CD14-positive monocyte (primary cell): ENCODE results near the gene SRRD. TPM values are rescaled to one million over a fixed set of nuclear protein-coding genes. Genes with fewer than 3 reads are reported as not detected.
A peak's percentile ranks its signal among the peaks of the same experiment; 100 is the strongest.

Source experiments
- DNase-seq, 3 donors: peaks; one replicate each; pipeline ENCODE4 v3.0.0-alpha.2; 2011 to 2022
- H2AFZ ChIP-seq: 2 replicates; pipeline ENCODE4 v1.6.0; 2012; ENCODE audit warnings: mild to moderate bottlenecking, low read depth, low read length, inconsistent platforms; ENCODE audit not compliant: insufficient read depth, poor library complexity, severe bottlenecking
- H3K27ac ChIP-seq, 2 donors: 1 replicate in 1 of 2; 2 replicates in 1 of 2; pipeline ENCODE4 v1.5.1; 2012 to 2013; ENCODE audit warnings: low read length in 2 of 2, control low read depth in 1 of 2, inconsistent platforms in 1 of 2, low read depth in 1 of 2, mild to moderate bottlenecking in 1 of 2
- H3K27me3 ChIP-seq, 2 donors: one replicate each; pipeline versions ENCODE4 v1.6.0 to v1.6.1; 2011 to 2013; ENCODE audit warnings: low read length in 2 of 2; ENCODE audit not compliant: control insufficient read depth in 2 of 2, insufficient read depth in 2 of 2
- H3K36me3 ChIP-seq, 2 donors: replicated peaks in 1 of 2; 1 replicate in 1 of 2; 2 replicates in 1 of 2; pipeline versions ENCODE4 v1.5.1 to v1.6.1; 2012 to 2013; ENCODE audit warnings: low read length in 2 of 2, control low read depth in 1 of 2, inconsistent platforms in 1 of 2, mild to moderate bottlenecking in 1 of 2; ENCODE audit not compliant: insufficient read depth in 2 of 2, control insufficient read depth in 1 of 2
- H3K4me1 ChIP-seq, 2 donors: 1 replicate in 1 of 2; 2 replicates in 1 of 2; pipeline versions ENCODE4 v1.5.1 to v1.6.1; 2012 to 2013; ENCODE audit warnings: low read length in 2 of 2, control low read depth in 1 of 2, inconsistent platforms in 1 of 2, mild to moderate bottlenecking in 1 of 2, moderate library complexity in 1 of 2; ENCODE audit not compliant: insufficient read depth in 2 of 2, control insufficient read depth in 1 of 2
- H3K4me2 ChIP-seq: replicated peaks from 2 replicates; pipeline ENCODE3; 2012; ENCODE audit warnings: low read length, moderate library complexity, mild to moderate bottlenecking; ENCODE audit not compliant: poor library complexity, severe bottlenecking; ENCODE audit errors: extremely low read depth
- H3K4me3 ChIP-seq, 3 experiments: fragments of 200-600 bp in 1 of 3; sonication (generic) in 1 of 3; replicated peaks in 1 of 3; 1 replicate in 2 of 3; 2 replicates in 1 of 3; pipeline ENCODE4 v1.5.1; 2011 to 2013; ENCODE audit warnings: low read length in 3 of 3, mild to moderate bottlenecking in 3 of 3, control low read depth in 2 of 3, low read depth in 2 of 3, inconsistent platforms in 1 of 3, moderate library complexity in 1 of 3
- H3K79me2 ChIP-seq: 2 replicates; pipeline ENCODE4 v1.6.0; 2012; ENCODE audit warnings: mild to moderate bottlenecking, control low read depth, inconsistent platforms, low read length, moderate library complexity; ENCODE audit not compliant: insufficient read depth
- H3K9ac ChIP-seq: 2 replicates; pipeline ENCODE4 v1.6.0; 2017; ENCODE audit warnings: low read length, mild to moderate bottlenecking; ENCODE audit not compliant: insufficient read depth, poor library complexity, severe bottlenecking
- H3K9me3 ChIP-seq, 2 donors: replicated peaks in 1 of 2; 1 replicate in 1 of 2; 2 replicates in 1 of 2; pipeline versions ENCODE4 v1.5.1 to v1.6.1; 2012 to 2013; ENCODE audit warnings: low read length in 2 of 2, control low read depth in 1 of 2; ENCODE audit not compliant: control insufficient read depth in 1 of 2, insufficient read depth in 1 of 2
- H4K20me1 ChIP-seq: 2 replicates; pipeline ENCODE4 v1.6.0; 2012; ENCODE audit warnings: mild to moderate bottlenecking, low read length, control low read depth, moderate library complexity; ENCODE audit not compliant: insufficient read depth
- H3K27ac Mint-ChIP-seq, 7 donors: one replicate each; pipeline ENCODE4 v1.8.0; 2020; ENCODE audit warnings: mild to moderate bottlenecking in 7 of 7, mixed read lengths in 7 of 7, moderate library complexity in 6 of 7, inconsistent platforms in 2 of 7
- H3K27me3 Mint-ChIP-seq, 3 donors: one replicate each; pipeline ENCODE4 v1.8.0; 2021 to 2022; ENCODE audit warnings: low read depth in 3 of 3, mild to moderate bottlenecking in 3 of 3, mixed read lengths in 3 of 3, moderate library complexity in 3 of 3, inconsistent platforms in 1 of 3
- H3K36me3 Mint-ChIP-seq, 2 donors: one replicate each; pipeline ENCODE4 v1.8.0; 2020; ENCODE audit warnings: mixed read lengths in 2 of 2, inconsistent platforms in 1 of 2, mild to moderate bottlenecking in 1 of 2
- H3K4me1 Mint-ChIP-seq: one replicate; pipeline ENCODE4 v1.8.0; 2020; ENCODE audit warnings: mild to moderate bottlenecking, mixed read lengths
- H3K4me3 Mint-ChIP-seq, 2 donors: one replicate each; pipeline ENCODE4 v1.8.0; 2020; ENCODE audit warnings: mild to moderate bottlenecking in 2 of 2, mixed read lengths in 2 of 2, moderate library complexity in 1 of 2
- H3K9me3 Mint-ChIP-seq, 7 donors: one replicate each; pipeline ENCODE4 v1.8.0; 2020 to 2022; ENCODE audit warnings: mixed read lengths in 7 of 7, mild to moderate bottlenecking in 6 of 7, moderate library complexity in 6 of 7, inconsistent platforms in 2 of 7
- WGBS: methylation state at CpG from one replicate; pipeline ENCODE4 v1.1.5; 2013; ENCODE audit warnings: missing lambda C conversion rate; ENCODE audit not compliant: insufficient coverage; 5-methylcytosine and 5-hydroxymethylcytosine counted together
- intact Hi-C, 2 donors: fragments of 100-400 bp; cut with micrococcal nuclease; formaldehyde crosslinking; loops; one replicate each; pipeline versions ENCODE4 v1.15.0 to v1.15.1; 2023
- polyA plus RNA-seq, 3 donors: library from polyadenylated mRNA; depleted of rRNA in 1 of 3; unstranded in 2 of 3; stranded (reverse) in 1 of 3; fragments of 300-500 nt in 2 of 3; fragments of >200 nt in 1 of 3; fragmentation: Illumina TruSeq in 2 of 3; gene quantifications; 1 replicate in 2 of 3; 2 replicates in 1 of 3; pipeline ENCODE4 v1.2.3, GENCODE V29; 2012 to 2021
- TF ChIP-seq, protein P1 (sequence below): fragments of 200-600 bp; IDR thresholded peaks from one replicate; pipeline ENCODE4 v1.8.0; 2022; ENCODE audit warnings: antibody characterized with exemption, mild to moderate bottlenecking

SRRD gene
- polyA plus RNA-seq, 3 donors: 3.7 to 15.0 (median 10.0) TPM

DNA sequence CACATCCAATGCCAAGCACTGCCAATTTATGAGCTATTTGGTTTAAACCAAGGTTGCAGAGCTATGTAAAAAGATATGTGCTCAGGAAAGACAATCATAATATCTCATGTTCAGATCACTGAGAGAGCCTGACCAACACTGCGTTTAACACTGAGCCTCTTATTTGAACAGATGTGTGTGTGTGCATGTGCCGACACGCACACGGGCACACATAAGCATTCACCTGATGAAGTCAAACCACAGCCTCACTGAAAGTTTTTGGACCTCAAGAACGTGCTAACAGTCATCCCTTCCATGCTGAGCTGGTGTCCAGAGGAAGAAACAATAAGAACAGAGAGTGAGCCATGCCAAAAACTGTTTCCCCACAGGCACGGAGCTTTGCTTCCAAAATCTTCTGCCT lies 23.5 kb upstream of the SRRD start:
- intact Hi-C loops: no loop called here
- Histone ChIP-seq H3K27ac (no peak overlapping the region), H3K4me2 (no peak overlapping the region), H3K4me1 (no peaks in the 10 kb centered on the region), H3K4me3 (no peak overlapping the region), H3K36me3 (peaks cover 50 to 85% of the 10 kb centered on the region in 2 donors), H4K20me1 (no peaks in the 10 kb centered on the region), H3K9ac (no peak overlapping the region), H3K9me3 (no peaks in the 10 kb centered on the region), H3K27me3 (no peaks in the 10 kb centered on the region), H3K79me2 (no peaks in the 10 kb centered on the region), H2AFZ (no peak overlapping the region)
- Mint-ChIP-seq H3K36me3 (peaks cover 57 to 71% of the 10 kb centered on the region in 2 donors), H3K4me3 (no peak overlapping the region), H3K4me1 (peaks cover 7% of the 10 kb centered on the region), H3K9me3 (peaks cover 0 to 1% (median 0%) of the 10 kb centered on the region in 7 donors), H3K27me3 (no peaks in the 10 kb centered on the region), H3K27ac (no peak overlapping the region)
- DNase-seq: no peak
- TF ChIP-seq, protein P1, sequence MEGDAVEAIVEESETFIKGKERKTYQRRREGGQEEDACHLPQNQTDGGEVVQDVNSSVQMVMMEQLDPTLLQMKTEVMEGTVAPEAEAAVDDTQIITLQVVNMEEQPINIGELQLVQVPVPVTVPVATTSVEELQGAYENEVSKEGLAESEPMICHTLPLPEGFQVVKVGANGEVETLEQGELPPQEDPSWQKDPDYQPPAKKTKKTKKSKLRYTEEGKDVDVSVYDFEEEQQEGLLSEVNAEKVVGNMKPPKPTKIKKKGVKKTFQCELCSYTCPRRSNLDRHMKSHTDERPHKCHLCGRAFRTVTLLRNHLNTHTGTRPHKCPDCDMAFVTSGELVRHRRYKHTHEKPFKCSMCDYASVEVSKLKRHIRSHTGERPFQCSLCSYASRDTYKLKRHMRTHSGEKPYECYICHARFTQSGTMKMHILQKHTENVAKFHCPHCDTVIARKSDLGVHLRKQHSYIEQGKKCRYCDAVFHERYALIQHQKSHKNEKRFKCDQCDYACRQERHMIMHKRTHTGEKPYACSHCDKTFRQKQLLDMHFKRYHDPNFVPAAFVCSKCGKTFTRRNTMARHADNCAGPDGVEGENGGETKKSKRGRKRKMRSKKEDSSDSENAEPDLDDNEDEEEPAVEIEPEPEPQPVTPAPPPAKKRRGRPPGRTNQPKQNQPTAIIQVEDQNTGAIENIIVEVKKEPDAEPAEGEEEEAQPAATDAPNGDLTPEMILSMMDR: no peak
- WGBS: 100% methylated on average over 2 of the region's 6 CpGs

DNA sequence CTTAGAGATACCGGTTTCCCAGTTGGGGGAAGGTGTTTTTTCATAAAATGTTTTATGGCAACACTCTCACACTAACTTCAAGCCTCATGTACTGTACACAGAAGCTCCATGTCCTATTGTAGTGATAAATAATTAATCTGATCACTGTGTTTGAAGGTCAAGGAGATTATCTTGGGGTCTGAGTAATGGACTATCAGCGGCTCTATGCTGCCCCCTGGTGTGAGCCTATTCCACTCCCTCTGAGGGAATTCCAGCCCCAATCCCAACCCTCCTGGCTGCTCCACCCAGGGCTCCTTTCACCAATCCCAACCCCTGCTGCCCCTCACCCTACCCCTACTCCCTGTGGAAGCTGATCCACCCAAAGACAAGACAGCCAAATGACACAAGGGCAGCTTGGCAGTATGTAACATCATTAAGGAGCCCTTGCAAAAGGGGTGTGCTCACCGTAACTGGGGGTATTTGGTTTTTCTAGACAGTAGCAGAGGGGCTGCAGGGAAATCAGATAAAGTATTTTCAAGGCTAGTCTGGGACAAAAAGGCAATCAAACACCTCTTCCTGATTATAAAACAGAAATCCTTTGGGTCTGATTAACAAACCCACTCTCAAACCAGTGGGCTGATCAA lies 22.4 kb upstream of the SRRD start:
- no CpG with 5 or more reads among the region's 3 CpGs for WGBS

More for the DNA sequence above, 22.4 kb upstream of the SRRD start:
- peaks cover 0 to 3% (median 0%) of the 10 kb centered on the region in 3 donors for H3K27me3 Mint-ChIP-seq
- peaks cover 7% of the 10 kb centered on the region for H3K4me1 Mint-ChIP-seq
- Histone ChIP-seq H3K4me1 (no peaks in the 10 kb centered on the region), H3K9ac (no peak overlapping the region), H3K79me2 (no peaks in the 10 kb centered on the region), H4K20me1 (no peaks in the 10 kb centered on the region), H3K36me3 (peaks cover 57 to 90% of the 10 kb centered on the region in 2 donors), H3K27ac (no peak overlapping the region), H2AFZ (no peak overlapping the region), H3K27me3 (no peaks in the 10 kb centered on the region), H3K4me3 (no peak overlapping the region), H3K4me2 (no peak overlapping the region), H3K9me3 (no peaks in the 10 kb centered on the region)
- peaks cover 64 to 73% of the 10 kb centered on the region in 2 donors for H3K36me3 Mint-ChIP-seq
- no peak overlapping the region for H3K4me3 Mint-ChIP-seq
- TF ChIP-seq, protein P1: peak; percentile 85
- no peaks in the 10 kb centered on the region for H3K9me3 Mint-ChIP-seq
- DNase-seq: peak in 2 of 3 donors; percentile 44 to 55
- intact Hi-C loops: loop anchor here in 1 of 2 donors (1.0 kb wide), 1 partner anchor 63 kb away; no protein-coding TSS in a partner anchor
- no peak overlapping the region for H3K27ac Mint-ChIP-seq
